ENCODE data around the gene MYBBP1A.

Gene MYBBP1A

DNA sequence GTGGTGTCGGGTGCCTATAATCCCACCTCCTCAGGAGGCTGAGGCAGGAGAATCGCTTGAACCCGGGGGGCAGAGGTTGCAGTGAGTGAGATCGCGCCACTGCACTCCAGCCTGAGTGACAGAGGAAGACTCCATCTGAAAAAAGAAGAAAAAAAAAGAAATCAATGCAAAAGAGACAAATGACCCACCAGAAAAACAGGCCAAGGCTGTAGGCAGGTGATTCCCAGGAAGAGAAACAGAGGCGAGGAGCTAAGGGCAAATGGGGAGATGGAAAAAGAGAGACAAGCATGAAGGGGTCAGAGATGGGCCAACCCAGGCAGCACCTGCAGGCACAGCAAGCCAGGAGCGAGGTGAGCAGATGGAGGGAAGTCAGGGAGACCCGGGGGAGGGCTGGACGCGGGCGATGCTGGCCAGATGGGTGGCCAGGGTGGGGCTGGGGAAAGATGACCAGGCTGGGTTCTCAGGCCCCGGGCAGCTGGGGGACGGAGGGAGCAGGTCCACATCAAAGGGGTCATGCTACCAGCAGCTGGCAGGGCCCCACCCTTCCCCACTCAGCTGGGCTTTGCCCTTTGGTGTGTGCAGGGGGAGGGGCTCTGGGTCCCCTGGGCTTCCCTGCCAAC is 25.5 kb downstream of the MYBBP1A start:
- H3K27me3 ChIP-seq (replicated peaks; ENCODE audit: insufficient read depth, low read length): no peaks in the 10 kb centered on the region; the same call in 1 of the 2 replicates
- H3K4me3 ChIP-seq (ENCODE audit: low read length): no peak overlapping the region

GRCh38 chr17:4527566-4528125 is 27.5 kb downstream of the MYBBP1A start:
- Histone ChIP-seq H3F3A (ENCODE audit: insufficient read depth, low read length) (no peaks in the 10 kb centered on the region), H3K4me1 (ENCODE audit: low read length) (no peaks in the 10 kb centered on the region)

More for the DNA sequence above, 25.5 kb downstream of the MYBBP1A start:
- H4K20me1 ChIP-seq (ENCODE audit: insufficient read depth, low read length): no peaks in the 10 kb centered on the region
- no peaks in the 10 kb centered on the region for H3K79me2 ChIP-seq (ENCODE audit: low read length)
- TF ChIP-seq, protein P1, sequence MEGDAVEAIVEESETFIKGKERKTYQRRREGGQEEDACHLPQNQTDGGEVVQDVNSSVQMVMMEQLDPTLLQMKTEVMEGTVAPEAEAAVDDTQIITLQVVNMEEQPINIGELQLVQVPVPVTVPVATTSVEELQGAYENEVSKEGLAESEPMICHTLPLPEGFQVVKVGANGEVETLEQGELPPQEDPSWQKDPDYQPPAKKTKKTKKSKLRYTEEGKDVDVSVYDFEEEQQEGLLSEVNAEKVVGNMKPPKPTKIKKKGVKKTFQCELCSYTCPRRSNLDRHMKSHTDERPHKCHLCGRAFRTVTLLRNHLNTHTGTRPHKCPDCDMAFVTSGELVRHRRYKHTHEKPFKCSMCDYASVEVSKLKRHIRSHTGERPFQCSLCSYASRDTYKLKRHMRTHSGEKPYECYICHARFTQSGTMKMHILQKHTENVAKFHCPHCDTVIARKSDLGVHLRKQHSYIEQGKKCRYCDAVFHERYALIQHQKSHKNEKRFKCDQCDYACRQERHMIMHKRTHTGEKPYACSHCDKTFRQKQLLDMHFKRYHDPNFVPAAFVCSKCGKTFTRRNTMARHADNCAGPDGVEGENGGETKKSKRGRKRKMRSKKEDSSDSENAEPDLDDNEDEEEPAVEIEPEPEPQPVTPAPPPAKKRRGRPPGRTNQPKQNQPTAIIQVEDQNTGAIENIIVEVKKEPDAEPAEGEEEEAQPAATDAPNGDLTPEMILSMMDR (IDR thresholded peaks at IDR 0.05; ENCODE audit: low read length): no peak
- no peak for TF ChIP-seq EZH2 (optimal IDR thresholded peaks at IDR 0.05; ENCODE audit: low read depth, low read length)
- no peak for TF ChIP-seq EZH2phosphoT487 (IDR thresholded peaks at IDR 0.05; ENCODE audit: low read length)
- no peaks in the 10 kb centered on the region for H3K9me2 ChIP-seq (replicated peaks; ENCODE audit: insufficient read depth, low read length)
- H3K4me2 ChIP-seq (ENCODE audit: low read depth, low read length): no peak overlapping the region
- H3K9me3 ChIP-seq (replicated peaks; ENCODE audit: insufficient read depth, low read length): no peaks in the 10 kb centered on the region
- H3K4me1 ChIP-seq (ENCODE audit: low read length): no peaks in the 10 kb centered on the region
- DNase-seq: no peak
- no peak overlapping the region for H3K9ac ChIP-seq (ENCODE audit: low read length)
- no peak overlapping the region for H2AFZ ChIP-seq (ENCODE audit: low read length)
- no peak overlapping the region for H3K27ac ChIP-seq (ENCODE audit: low read length)
- H3F3A ChIP-seq (ENCODE audit: insufficient read depth, low read length): no peaks in the 10 kb centered on the region
- no peaks in the 10 kb centered on the region for H3K36me3 ChIP-seq (replicated peaks; ENCODE audit: insufficient read depth, low read length)

GRCh38 chr17:4527134-4527533 is 28.1 kb downstream of the MYBBP1A start:
- H3F3A ChIP-seq (ENCODE audit: insufficient read depth, low read length): no peaks in the 10 kb centered on the region

More at GRCh38 chr17:4527566-4528125, 27.5 kb downstream of the MYBBP1A start:
- Histone ChIP-seq H3K9me2 (replicated peaks; ENCODE audit: insufficient read depth, low read length) (no peaks in the 10 kb centered on the region), H3K4me3 (ENCODE audit: low read length) (no peak overlapping the region), H4K20me1 (ENCODE audit: insufficient read depth, low read length) (no peaks in the 10 kb centered on the region), H3K9me3 (replicated peaks; ENCODE audit: insufficient read depth, low read length) (no peaks in the 10 kb centered on the region), H3K27ac (ENCODE audit: low read length) (no peak overlapping the region), H3K9ac (ENCODE audit: low read length) (no peak overlapping the region), H3K79me2 (ENCODE audit: low read length) (no peaks in the 10 kb centered on the region), H3K36me3 (replicated peaks; ENCODE audit: insufficient read depth, low read length) (no peaks in the 10 kb centered on the region), H2AFZ (ENCODE audit: low read length) (no peak overlapping the region), H3K4me2 (ENCODE audit: low read depth, low read length) (no peak overlapping the region), H3K27me3 (replicated peaks; ENCODE audit: insufficient read depth, low read length) (no peaks in the 10 kb centered on the region; the same call in 1 of the 2 replicates)
- no peak for TF ChIP-seq EZH2 (optimal IDR thresholded peaks at IDR 0.05; ENCODE audit: low read depth, low read length)
- TF ChIP-seq, protein P1 (IDR thresholded peaks at IDR 0.05; ENCODE audit: low read length): no peak
- no peak for TF ChIP-seq EZH2phosphoT487 (IDR thresholded peaks at IDR 0.05; ENCODE audit: low read length)
- DNase-seq: no peak

More at GRCh38 chr17:4527134-4527533, 28.1 kb downstream of the MYBBP1A start:
- Histone ChIP-seq H3K4me1 (ENCODE audit: low read length) (no peaks in the 10 kb centered on the region), H2AFZ (ENCODE audit: low read length) (no peak overlapping the region), H3K9ac (ENCODE audit: low read length) (no peak overlapping the region), H3K36me3 (replicated peaks; ENCODE audit: insufficient read depth, low read length) (no peaks in the 10 kb centered on the region), H3K27ac (ENCODE audit: low read length) (no peak overlapping the region), H3K4me3 (ENCODE audit: low read length) (no peak overlapping the region), H3K9me2 (replicated peaks; ENCODE audit: insufficient read depth, low read length) (no peaks in the 10 kb centered on the region), H4K20me1 (ENCODE audit: insufficient read depth, low read length) (no peaks in the 10 kb centered on the region), H3K4me2 (ENCODE audit: low read depth, low read length) (no peak overlapping the region), H3K9me3 (replicated peaks; ENCODE audit: insufficient read depth, low read length) (no peaks in the 10 kb centered on the region), H3K79me2 (ENCODE audit: low read length) (no peaks in the 10 kb centered on the region), H3K27me3 (replicated peaks; ENCODE audit: insufficient read depth, low read length) (no peaks in the 10 kb centered on the region; the same call in 1 of the 2 replicates)
- TF ChIP-seq EZH2 (optimal IDR thresholded peaks at IDR 0.05; ENCODE audit: low read depth, low read length) (no peak), EZH2phosphoT487 (IDR thresholded peaks at IDR 0.05; ENCODE audit: low read length) (no peak)
- TF ChIP-seq, protein P1 (IDR thresholded peaks at IDR 0.05; ENCODE audit: low read length): no peak
- DNase-seq: no peak

All from MM.1S (cell line).